ENCODE data around the gene RBMS3.
"Not testable (repeated sequence)": the region's sequence is repeated elsewhere in the genome, so short reads cannot be mapped to it uniquely, and the experiment has no call there.

The RBMS3 gene

DNA sequence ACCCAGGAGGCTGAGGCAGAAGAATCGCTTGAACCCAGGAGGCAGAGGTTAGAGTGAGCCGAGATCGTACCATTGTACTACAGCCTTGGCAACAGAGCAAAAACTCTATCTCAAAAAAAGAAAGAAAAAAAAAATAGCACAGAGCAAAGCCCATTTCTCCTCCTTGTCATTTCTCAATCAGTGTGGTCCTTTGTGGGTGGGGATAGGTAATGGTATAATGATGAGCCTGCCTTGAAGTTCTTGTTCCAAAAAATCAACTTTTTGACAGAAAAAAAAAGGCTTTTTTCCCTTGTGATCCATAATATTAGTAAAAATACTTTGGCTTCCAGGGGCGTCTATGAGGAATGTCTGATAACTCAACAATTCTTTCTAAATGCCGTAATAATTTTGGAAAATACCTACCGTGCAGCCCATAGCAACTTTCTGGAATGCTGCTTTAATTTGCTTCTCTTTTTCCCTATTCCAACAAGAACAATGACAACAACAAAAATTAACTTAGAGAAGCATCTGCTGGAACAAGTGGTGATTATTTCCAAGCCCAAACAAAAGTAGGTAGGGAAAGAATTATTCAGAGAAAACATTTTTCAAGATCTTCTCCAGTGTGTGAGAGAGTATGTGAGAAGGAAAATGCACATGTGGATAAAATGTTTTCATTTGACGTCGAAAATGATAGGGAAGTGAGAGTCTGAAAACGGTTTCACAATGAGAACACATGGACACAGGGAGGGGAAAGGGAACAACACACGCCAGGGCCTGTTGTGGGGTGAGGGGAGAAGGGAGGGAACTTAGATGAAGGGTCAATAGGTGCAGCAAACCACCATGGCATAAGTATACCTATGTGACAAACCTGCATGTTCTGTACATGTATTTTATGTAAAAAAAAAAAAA, 337.8 kb downstream of the RBMS3 start:
- no peak for DNase-seq (ENCODE audit: low read depth)

DNA sequence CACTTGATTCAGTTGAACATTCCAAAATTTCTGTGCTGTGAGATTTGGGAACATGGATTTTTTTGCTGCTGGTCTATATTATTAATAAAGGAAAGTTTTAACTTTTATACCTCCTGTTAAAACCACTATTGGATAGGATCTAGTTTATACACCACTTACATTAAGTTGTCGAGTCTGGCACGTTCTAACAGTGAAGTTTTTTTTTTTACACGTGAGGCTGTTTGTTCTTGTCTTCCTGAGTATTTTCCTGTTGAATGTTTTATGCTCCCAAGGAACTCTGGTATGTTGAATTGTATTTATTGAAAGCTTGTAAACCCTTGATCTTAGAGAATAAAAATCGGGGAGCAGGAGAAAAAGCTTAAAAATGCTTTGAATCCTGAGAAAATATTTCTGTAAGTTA, 338.8 kb downstream of the RBMS3 start:
- no peak for DNase-seq (ENCODE audit: low read depth)

DNA sequence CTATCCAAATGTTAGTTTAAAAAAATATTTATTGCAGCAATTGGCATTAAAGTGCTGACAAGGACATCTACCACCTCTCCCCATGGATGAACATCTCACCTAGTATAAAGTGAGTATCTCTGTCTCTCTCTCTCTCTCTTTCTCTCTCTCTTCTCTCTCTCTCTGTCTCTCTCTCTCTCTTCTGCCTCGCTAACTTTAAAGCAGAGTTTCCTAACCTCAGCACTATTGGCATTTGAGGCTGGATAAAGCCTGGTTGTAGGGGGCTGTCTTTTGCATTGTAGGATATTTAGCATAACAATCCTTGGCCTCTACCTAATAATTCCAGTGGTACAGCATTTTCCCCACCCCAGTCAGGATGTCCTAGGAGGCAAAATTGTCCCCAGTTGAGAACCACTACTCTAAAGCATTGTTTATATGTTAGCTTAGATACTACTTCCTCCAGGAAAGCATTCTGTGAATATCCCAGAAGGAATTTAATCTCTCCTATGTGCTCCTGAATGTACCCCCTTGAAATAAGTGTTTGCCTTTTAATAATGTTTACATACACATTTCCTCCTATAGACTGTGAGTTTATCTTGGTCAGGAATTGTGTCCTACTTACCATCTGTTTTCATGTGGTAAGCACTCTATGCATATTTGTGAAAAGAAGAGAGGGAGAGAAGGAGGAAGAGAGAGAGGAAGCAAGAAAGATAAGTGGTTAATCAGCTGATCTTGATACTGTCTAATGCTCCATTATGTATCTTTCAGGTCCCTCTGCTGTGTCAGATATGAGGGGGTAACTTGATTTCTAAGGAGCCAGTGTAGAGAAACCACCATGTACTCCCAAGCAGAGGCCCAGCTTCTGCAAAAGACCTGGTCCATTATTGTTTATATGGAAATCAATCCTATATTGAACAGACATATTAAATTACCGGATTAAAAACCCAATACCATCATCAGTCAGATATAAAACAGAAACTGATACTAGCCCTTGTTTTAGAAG, 346.6 kb downstream of the RBMS3 start:
- DNase-seq (ENCODE audit: low read depth), result no peak

DNA sequence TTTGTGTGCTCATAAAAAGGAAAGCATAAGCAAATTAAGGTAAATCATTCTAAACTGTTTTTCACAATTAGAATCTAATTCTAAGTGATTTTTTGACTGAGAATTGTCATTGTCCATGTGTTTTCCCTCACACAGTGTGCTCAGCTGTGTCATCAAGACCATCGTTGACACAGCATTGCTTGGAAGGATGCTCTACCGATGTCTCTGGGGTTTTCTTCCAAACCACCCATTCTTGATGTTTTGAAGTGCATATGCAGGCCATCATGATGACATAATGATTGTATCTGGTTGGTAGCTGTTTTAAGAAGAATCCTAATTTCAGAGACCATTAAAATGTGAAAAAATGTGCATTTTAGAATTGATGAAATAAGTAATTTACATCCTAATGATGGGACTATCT, 347.9 kb downstream of the RBMS3 start:
- no peak for DNase-seq (ENCODE audit: low read depth)

DNA sequence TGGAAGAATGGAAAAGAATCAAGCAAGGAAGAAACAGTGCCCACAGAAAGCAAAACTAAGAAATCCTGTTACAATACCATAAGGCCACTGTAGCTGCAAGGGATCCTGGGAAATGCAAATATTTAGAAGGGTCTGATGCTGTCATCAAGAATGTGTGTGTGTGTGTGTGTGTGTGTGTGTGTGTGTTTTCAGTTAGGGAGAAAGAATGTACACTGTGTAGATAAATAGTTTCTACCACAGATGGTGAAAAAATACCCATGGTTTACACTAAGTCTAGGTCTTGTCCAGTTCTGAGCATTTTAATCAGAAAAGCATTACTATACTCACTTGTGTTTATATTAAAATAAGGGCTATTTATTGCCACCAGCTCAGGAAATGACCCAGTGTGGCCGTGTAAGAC, 355.0 kb downstream of the RBMS3 start:
- DNase-seq (ENCODE audit: low read depth), result no peak

DNA sequence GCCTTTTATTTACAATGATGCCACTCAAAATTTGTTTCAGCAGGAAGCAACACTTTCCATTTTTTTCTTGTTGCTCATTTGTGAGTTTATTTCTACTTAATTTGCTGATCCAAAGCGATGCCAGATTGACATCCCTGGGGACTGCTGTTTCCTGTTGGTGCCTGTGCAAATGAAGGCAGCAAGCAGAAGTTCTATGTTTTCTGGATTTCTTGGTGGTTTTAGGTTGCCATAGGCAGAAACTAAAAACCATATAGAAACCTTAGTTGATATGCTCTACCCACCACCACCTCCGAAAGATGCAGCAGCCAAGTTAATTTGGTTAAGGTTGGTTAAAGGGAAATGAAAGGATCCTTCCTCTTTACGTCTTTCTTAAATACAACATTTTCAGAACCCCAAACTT, 356.2 kb downstream of the RBMS3 start:
- no peak for DNase-seq (ENCODE audit: low read depth)

DNA sequence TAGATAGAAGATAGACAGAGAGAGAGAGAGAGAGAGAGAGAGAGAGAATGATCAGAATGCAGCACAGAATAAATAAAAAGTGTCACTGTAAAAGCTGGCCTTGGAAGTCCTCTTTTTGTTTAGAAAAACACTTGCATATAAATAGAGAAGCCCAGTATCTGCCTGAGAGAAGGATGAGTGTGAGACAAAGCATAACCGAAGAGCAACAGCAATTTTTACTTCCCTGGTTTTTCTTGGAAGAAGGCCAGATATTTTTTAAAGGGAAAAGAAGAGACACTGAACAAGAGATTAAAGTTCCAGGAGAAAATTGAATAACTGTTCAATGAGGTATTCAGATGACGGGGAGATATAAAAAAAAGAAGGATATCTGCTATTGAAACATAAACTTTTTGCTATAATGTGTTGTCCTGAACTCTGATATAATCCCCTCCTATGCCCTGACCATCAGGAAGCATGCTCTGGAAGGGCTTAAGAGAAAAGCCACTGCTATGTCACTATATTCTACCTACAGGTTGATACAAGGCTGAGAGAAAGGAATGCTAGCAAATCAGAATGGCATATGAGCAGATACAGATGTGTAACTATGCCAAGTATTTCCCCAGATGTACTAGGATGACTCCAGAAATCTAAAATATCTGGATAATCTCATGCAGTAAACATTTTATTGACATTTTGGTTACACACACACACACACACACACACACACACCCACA, 358.9 kb downstream of the RBMS3 start:
- no peak for DNase-seq (ENCODE audit: low read depth)

DNA sequence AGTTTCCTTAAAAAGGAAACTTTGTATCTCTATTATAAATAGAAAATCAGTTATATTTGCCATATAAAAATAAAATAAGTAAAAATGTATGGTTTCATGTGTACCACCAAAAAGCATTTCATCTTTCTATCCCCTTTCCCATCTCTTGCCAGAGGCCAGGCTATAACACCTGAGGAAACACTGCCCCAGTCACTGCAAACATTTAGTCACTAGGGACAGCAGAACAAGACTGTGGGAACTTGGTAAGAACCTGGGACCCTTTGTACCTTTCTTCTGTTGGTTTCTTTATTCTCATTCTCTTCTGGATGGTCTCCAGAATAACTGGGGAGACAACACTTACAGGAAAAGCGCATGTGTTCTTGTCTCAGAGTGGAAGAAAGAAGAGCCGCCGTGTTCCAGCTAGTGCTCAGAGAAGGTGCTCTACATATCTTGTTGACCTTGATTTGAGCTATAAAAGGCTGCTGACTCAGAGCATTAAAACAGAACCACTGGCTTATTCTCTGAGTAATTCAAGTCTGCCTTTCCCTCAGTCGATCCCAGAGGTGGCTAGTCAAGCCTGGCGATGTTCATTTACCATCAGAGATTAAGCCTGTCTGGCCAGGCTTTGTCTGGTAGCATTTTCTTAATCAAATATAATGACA, 361.6 kb downstream of the RBMS3 start:
- DNase-seq (ENCODE audit: low read depth), result no peak

DNA sequence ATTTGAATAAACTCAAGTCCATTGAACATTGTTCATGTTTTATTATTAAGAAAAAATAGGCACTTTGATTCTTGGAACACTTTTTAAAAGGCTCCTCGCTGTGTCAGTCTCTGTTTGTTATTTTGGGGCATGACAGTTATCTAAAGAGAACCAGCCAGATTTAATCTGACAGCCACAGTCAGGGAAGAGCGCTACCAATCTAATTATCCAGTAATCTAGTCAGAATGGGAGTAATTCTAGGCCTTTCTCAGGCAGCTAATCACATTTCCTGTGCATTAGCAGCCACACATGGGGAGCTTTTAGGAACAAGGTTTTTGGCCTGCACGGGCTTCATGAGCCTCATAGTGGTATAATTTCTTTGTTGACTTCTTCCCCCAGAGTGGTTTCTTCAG, 362.2 kb downstream of the RBMS3 start:
- DNase-seq (ENCODE audit: low read depth), result no peak

DNA sequence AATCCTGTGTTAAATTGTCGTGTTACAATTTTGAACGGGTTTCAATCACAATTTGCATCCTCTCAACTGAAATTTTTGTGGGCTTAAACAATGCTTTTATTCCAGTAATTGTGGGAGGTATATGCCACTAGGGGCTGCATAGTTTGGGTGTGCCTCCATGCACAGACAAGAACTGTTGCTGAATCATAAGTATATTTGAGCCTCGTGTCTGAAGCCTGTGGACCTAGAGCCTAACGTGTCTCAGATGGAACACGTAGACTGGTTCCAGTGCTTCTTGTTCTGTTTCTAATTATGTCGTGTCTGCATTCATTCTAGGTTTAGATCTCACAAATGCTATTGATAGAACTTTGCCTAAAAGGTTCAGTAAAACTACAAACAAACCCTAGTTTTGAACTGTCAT, 363.4 kb downstream of the RBMS3 start:
- DNase-seq (ENCODE audit: low read depth), result no peak

DNA sequence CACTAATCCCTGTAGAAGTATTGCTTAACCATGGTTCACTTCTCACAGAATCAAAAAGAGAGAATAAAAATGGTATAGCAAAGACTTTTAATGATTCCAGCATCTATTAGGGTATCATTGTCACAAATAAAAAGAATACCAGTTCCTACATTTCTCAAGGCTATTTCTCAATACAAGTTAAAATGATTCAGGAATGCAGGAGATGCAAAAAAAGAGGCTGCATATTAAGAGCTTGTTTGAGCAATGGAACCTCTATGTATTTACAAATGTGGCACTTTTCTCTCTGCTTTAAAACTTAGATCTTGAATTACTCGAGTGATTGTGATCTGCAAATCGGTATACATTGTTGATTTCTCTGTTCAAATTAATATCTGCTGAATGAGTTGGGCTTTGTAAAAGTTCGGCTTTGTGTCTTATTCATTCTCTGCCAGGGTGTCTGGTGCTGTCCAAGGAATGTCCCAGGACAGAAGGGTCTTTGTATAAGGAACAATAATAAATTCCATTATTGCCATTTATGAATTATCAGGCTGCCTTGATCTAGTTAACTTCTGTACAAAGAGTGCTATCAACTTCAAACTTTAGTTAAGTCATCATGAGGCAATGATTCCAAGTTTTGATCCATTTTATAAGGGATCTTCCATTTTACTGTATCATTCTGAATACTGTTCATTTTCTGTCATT, 364.2 kb downstream of the RBMS3 start:
- DNase-seq (ENCODE audit: low read depth), result no peak

DNA sequence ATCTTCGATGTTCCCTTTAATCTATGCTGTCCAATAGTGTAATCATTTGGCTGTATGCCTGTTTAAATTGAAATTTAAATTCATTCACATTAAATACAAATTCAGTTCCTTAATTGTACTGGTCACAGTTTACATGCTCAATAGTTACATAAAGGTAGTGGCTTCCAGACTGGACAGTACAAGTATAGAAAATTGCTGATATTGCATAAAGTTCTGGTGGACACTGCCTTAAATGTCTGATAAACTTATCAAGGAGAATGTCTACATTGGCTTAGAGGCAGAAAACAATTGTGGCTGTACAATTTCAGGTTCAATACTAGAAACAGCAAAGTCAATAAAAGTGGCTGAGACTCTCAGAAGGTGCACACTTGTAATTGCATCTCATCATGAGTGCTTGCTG, 365.2 kb downstream of the RBMS3 start:
- no peak for DNase-seq (ENCODE audit: low read depth)

DNA sequence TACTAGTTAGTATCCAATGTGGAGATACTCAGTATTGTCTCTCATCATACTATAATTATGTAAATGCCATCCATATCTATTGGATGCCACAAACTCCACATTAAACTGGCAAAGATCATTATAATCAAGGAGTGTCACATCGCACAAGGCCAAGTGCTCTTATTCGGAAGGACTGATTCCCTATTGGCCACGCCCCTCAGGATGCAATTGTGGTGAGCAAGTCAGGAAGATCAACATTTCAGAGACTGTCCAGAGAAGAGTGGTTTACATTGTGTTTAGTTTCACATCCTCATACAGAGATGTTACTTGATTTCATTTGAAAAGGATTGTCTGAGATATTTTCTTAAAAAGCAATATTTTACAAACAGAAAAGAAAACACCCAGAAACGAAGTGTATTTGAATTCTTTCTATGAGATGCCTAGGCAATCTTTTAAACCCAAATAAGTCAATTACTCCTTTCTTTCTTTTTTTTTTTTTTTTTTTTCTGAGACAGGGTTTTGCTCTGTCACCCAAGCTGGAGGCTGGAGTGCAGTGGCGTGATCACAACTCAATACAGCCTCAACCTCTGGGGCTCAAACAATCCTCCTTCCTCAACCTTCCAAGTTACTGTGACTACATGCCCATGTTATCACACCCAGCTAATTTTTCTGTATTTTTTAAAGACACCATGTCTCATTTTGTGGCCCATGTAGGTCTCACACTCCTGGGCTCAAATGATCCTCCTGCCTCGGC, 369.1 kb downstream of the RBMS3 start:
- no peak for DNase-seq (ENCODE audit: low read depth)

DNA sequence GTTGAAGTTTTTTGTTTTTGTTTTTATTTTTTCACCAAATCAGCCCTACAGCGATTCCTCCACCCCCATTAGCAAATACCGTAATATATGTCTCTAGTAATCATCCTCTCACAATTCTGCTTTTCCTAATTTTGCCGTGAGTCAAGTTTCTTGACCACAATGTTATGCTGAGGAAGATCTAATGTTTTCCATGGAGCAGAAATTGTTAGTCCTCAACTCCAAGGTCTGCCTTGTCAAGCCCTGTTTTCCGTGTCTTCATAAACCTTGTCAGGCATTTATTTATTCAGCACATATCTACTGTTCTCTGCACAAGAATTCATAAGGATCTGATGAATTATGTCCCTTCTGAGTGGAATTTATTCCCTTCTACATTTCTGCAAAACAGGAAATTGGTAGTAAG, 372.8 kb downstream of the RBMS3 start:
- DNase-seq (ENCODE audit: low read depth), result no peak

DNA sequence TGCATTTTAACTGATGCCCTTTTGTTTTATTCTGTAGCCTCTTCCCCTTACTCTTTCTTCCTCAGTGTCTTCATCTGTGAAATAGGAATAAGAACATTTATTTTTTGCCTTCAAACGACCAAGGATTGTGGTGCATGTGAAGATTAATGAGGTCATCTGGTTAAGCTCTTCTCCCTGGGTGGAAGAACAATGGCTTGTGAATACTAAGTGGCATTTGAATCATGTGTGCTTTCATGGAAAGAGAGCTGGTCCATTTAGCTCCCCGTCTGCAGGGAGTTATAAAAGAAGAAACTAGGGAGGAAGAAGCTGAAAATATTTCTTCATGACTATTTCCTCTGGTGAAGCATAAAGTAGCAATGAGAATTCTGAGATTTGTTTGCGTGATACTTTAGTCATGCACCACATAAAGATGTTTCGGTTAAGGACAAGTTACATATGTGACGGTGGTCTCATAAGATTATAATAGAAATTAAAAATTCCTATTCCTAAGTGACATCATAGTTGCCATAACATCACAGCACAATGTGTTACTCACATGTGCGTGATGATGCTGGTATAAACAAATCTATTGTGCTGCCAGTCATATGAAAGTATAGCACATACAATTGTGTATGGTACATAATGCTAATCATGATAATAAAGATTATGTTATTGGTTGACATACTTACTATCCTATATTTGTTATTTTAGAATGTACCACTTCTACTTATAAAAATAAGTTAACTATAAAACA, 374.3 kb downstream of the RBMS3 start:
- DNase-seq (ENCODE audit: low read depth), result no peak

DNA sequence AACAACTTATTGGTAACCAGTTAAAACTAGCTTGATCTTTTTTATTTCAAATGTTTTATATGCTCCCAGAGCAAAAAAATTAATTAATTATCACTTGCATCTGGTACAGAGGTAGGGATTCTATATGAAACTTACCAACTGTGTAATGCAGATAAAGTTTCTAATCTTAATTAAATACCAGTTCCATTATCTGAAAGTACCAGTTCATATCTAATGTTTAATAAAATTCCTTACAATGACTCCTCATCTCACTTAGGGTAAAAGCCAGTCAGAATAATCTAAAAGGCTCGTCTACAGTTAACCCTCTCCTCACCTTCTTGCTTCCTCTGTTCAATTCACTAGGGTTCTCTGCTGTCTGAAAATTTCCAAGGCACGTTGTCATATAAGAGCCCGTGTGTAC, 384.8 kb downstream of the RBMS3 start:
- DNase-seq (ENCODE audit: low read depth), result no peak

DNA sequence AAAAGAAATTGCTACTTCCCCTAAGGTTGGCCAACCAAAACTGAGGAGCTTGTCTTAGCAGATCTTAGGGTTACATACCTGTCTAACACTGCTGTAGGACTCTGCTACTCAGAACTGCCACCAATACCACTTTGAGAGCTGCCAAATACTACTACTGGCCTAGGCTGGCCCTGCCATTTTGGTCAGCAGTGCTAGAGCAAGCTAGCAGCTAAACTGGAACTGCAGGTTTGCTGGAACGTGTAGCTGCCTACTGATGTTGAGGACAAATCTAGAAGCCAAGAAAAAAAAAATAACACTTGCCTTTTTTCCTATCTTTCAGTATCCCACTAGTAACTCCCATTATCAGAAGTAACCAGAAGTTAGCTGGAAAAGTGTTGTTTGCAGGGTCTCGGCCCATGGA, 387.4 kb downstream of the RBMS3 start:
- DNase-seq (ENCODE audit: low read depth), result no peak

DNA sequence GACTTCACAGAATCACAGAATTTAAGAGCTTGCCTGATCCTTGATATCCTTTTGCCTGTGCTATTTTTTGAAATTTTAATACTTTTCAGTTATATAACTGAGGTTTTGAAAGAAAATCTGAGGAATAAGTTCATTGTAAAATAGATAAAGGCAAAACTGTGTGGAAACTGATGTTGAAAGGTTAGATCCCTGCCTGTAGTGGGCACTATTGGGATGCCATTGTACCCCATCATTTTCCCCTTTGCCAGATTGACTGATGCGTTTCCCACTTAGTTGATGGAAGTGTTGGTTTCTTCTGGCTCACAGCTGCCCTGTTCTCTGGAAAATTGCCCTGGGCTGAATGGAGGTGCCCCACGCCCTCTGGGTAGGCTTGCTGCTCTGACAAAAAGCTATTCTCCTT, 387.9 kb downstream of the RBMS3 start:
- no peak for DNase-seq (ENCODE audit: low read depth)

DNA sequence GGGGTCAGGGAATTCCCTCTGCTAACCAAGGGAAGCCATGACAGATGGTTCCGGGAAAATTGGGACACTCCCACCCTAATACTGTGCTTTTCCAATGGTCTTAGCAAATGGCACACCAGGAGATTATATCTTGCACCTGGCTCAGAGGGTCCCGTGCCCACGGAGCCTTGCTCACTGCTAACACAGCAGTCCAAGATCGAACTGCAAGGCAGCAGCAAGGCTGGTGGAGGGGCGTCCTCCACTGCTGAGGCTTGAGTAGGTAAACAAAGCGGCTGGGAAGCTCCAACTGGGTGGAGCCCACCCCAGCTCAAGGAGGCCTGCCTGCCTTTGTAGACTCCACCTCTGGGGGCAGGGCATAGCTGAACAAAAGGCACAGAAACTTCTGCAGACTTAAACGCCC, 389.6 kb downstream of the RBMS3 start:
- not testable (repeated sequence) for DNase-seq (ENCODE audit: low read depth)

DNA sequence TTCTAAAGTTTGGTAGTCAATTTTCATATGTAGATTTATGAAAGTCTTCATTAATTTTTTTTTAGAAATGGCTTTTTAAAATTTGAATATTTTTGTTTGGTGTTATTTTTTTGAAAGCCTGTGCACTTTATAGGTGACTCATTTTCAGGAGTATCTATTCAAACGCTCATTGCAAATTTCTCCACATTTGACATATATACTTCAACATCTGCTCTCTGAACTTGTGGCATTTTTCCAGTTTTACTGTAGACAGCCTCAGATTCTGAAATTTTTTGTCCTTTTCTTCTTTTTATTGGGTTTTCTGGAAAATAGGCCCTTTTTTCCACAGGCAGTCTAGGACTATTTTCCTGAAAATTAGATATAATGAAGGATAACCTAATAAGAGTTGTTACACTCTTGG, 396.6 kb downstream of the RBMS3 start:
- no peak for DNase-seq (ENCODE audit: low read depth)
